ENCODE measurements around the gene TGM3. TPM values are rescaled to one million over a fixed set of nuclear protein-coding genes. Genes with fewer than 3 reads are reported as not detected.
"Not testable (repeated sequence)": the region's sequence is repeated elsewhere in the genome, so short reads cannot be mapped to it uniquely, and the experiment has no call there.

TGM3 gene
- total and polyA plus RNA-seq, 9 donors: 0.04 to 0.46 (median 0.15) TPM; not detected in 4

GRCh38 chr20:2264118-2264517 lies 31.7 kb upstream of the TGM3 start:
- H3K27ac ChIP-seq: no peak overlapping the region
- 88 to 92% (median 90%) methylated on average over 3 of the region's 3 CpGs for WGBS, 3 donors
- no peak for DNase-seq
- H3K9me3 ChIP-seq: no peaks in the 10 kb centered on the region
- H3K4me3 ChIP-seq: no peak overlapping the region
- TF ChIP-seq POLR2A (IDR thresholded peaks at IDR 0.05) (no peak), EP300 (IDR thresholded peaks at IDR 0.05) (no peak)
- TF ChIP-seq, protein P1, sequence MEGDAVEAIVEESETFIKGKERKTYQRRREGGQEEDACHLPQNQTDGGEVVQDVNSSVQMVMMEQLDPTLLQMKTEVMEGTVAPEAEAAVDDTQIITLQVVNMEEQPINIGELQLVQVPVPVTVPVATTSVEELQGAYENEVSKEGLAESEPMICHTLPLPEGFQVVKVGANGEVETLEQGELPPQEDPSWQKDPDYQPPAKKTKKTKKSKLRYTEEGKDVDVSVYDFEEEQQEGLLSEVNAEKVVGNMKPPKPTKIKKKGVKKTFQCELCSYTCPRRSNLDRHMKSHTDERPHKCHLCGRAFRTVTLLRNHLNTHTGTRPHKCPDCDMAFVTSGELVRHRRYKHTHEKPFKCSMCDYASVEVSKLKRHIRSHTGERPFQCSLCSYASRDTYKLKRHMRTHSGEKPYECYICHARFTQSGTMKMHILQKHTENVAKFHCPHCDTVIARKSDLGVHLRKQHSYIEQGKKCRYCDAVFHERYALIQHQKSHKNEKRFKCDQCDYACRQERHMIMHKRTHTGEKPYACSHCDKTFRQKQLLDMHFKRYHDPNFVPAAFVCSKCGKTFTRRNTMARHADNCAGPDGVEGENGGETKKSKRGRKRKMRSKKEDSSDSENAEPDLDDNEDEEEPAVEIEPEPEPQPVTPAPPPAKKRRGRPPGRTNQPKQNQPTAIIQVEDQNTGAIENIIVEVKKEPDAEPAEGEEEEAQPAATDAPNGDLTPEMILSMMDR (IDR thresholded peaks at IDR 0.05): no peak
- H3K27me3 ChIP-seq: no peaks in the 10 kb centered on the region
- no peaks in the 10 kb centered on the region for H3K36me3 ChIP-seq
- no peaks in the 10 kb centered on the region for H3K4me1 ChIP-seq (ENCODE audit: insufficient read depth)
- intact Hi-C loops (cut with DNase I): no loop called here

DNA sequence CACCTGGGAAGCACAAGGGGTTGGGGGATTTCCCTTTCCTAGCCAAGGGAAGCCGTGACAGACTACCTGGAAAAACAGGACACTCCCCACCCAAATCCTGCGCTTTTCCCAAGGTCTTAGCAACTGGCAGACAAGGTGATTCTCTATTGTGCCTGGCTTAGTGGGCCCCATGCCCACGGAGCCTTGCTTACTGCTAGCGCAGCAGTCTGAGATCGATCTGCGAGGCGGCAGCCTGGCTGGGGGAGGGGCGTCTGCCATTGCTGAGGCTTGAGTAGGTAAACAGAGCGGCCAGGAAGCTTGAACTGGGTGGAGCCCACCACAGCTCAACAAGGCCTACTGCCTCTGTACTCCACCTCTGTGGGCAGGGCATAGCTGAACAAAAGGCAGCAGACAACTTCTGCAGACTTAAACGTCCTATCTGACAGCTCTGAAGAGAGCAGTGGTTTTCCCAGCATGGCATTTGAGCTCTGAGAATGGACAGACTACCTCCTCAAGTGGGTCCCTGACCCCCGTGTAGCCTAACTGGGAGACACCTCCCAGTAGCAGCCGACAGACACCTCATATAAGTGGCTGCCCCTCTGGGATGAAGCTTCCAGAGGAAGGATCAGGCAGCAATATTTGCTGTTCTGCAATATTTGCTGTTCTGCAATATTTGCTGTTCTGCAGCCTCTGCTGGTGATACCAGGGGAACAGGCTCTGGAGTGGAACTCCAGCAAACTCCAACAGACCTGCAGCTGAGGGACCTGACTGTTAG lies 31.0 kb upstream of the TGM3 start:
- H3K4me1 ChIP-seq (ENCODE audit: insufficient read depth); H3K36me3 ChIP-seq; H3K9me3 ChIP-seq; H3K4me3 ChIP-seq; DNase-seq; intact Hi-C loops (cut with DNase I); H3K27me3 ChIP-seq; H3K27ac ChIP-seq: not testable (repeated sequence)
- WGBS, 3 donors: 42 to 48% (median 46%) methylated on average over 12 of the region's 12 CpGs

DNA sequence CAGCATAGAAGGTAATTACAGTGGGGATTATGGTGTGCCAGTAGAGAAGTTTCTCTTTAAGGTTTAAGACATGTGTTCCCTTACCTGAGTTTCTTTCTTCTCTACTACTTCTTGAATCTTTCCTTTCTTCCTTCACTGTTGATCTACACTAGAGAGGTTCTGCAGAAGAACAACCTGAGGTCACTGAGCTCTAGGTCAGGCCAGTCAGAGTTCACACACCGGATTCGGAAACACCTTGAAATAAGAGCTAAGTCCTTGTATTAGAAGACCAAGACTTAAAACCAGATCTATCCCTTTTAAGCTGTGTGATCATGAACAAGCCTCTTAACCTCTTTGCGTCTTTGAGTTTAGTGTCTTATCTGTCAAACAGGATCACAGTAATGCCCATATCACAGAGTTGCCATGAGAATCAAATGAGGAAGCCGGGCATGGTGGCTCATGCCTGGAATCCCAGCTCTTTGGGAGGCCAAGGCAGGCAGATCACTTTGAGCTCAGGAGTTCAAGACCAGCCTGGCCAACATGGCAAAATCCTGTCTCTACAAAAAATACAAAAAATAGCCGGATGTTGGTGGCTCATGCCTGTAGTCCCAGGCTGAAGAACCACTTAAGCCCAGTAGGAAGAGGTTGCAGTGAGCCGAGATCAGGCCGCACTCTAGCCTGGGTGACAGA lies 22.0 kb upstream of the TGM3 start:
- H3K9me3 ChIP-seq: no peaks in the 10 kb centered on the region
- no peak overlapping the region for H3K27ac ChIP-seq
- DNase-seq: no peak
- no peak for TF ChIP-seq POLR2A (IDR thresholded peaks at IDR 0.05)
- TF ChIP-seq, protein P1 (IDR thresholded peaks at IDR 0.05): no peak
- no peak for TF ChIP-seq EP300 (IDR thresholded peaks at IDR 0.05)
- H3K27me3 ChIP-seq: no peaks in the 10 kb centered on the region
- intact Hi-C loops (cut with DNase I): no loop called here
- no peaks in the 10 kb centered on the region for H3K36me3 ChIP-seq
- WGBS, 3 donors: 89 to 90% (median 89%) methylated on average over 7 of the region's 7 CpGs
- H3K4me3 ChIP-seq: no peak overlapping the region
- no peaks in the 10 kb centered on the region for H3K4me1 ChIP-seq (ENCODE audit: insufficient read depth)

DNA sequence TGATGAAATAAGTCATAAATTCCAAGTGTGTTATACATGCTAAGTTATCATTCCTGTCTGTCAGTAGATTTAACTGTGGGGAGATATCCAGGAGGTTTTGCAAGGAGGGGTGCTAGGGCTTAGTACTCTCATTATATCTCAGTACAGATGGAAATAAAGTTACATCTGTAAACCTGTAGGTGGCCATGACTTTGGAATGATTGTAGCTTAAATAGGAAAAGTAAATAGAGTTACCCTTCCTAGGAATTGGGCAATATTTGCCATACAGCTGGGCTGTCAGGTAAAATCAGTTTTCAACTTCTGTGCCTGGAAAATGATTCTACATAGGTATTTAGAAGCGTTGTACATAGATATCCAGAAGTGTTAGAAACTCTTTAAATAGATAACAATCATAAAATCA lies 19.8 kb upstream of the TGM3 start:
- Histone ChIP-seq H3K27ac (no peak overlapping the region), H3K9me3 (no peaks in the 10 kb centered on the region), H3K36me3 (no peaks in the 10 kb centered on the region), H3K4me1 (ENCODE audit: insufficient read depth) (no peaks in the 10 kb centered on the region), H3K27me3 (no peaks in the 10 kb centered on the region), H3K4me3 (no peak overlapping the region)
- intact Hi-C loops (cut with DNase I): no loop called here
- DNase-seq: no peak
- WGBS, 3 donors: 45 to 69% (median 65%) methylated on average over 1 of the region's 1 CpG
- TF ChIP-seq EP300 (IDR thresholded peaks at IDR 0.05) (no peak), POLR2A (IDR thresholded peaks at IDR 0.05) (no peak)
- TF ChIP-seq, protein P1 (IDR thresholded peaks at IDR 0.05): no peak

GRCh38 chr20:2279253-2279779 lies 16.5 kb upstream of the TGM3 start:
- H3K36me3 ChIP-seq: no peaks in the 10 kb centered on the region
- no peaks in the 10 kb centered on the region for H3K4me1 ChIP-seq (ENCODE audit: insufficient read depth)
- no peaks in the 10 kb centered on the region for H3K9me3 ChIP-seq
- intact Hi-C loops (cut with DNase I): no loop called here
- TF ChIP-seq EP300 (IDR thresholded peaks at IDR 0.05): no peak
- 42 to 58% (median 44%) methylated on average over 5 of the region's 5 CpGs for WGBS, 3 donors
- H3K27me3 ChIP-seq: no peaks in the 10 kb centered on the region
- DNase-seq: no peak
- H3K4me3 ChIP-seq: no peak overlapping the region
- no peak overlapping the region for H3K27ac ChIP-seq
